Measurements from ENCODE around the gene NR1H3. TPM values are rescaled to one million over a fixed set of nuclear protein-coding genes. Genes with fewer than 3 reads are reported as not detected.

Gene NR1H3
- total and polyA plus RNA-seq, 2 donors (not counting 1 experiment from before 2014, with no cell fraction given): 21.3 to 56.3 TPM

DNA sequence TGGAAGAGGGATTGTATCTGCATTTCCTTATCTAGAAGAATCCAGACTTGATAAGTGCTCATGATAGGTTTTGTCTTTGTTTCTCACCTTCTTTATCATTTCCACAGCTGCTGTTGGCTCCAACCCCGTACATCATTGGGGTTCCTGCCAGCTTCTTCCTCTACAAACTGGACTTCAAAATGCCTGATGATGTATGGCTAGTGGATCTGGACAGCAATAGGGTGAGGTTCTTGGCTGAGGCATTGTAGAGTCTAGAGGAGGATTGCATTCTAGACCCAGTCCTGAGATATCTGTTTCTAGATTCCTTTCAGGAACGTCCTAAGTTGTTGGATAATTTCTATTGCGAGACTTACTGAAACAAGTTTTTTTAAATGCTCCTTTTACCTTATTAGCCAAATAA is 20.3 kb downstream of the NR1H3 start:
- Histone ChIP-seq H3K9me3 (ENCODE audit: control insufficient read depth, insufficient read depth, low read depth, low read length) (no peaks in the 10 kb centered on the region), H3K4me2 (ENCODE audit: extremely low read depth, insufficient read depth, low read length) (no peak overlapping the region), H3K4me3 (replicated peaks in 1 of 4; ENCODE audit: control extremely low read depth in 1 of 4, insufficient read depth in 1 of 4, low read depth in 3 of 4, low read length in 4 of 4) (no peak overlapping the region), H2AFZ (ENCODE audit: low read length) (no peak overlapping the region), H3K27ac (ENCODE audit: insufficient read depth, low read length) (no peak overlapping the region), H3K79me2 (ENCODE audit: control insufficient read depth, insufficient read depth, low read length) (peaks cover 9% of the 10 kb centered on the region), H3K36me3 (ENCODE audit: control insufficient read depth, insufficient read depth, low read length) (peaks cover 19% of the 10 kb centered on the region), H3K27me3 (ENCODE audit: control insufficient read depth, insufficient read depth, low read length) (no peaks in the 10 kb centered on the region), H3K4me1 (ENCODE audit: control insufficient read depth, extremely low read depth, insufficient read depth, low read length) (no peaks in the 10 kb centered on the region), H3K9ac (ENCODE audit: insufficient read depth, low read length) (no peak overlapping the region), H4K20me1 (ENCODE audit: control insufficient read depth, extremely low read depth, insufficient read depth, low read length) (no peaks in the 10 kb centered on the region)
- TF ChIP-seq, protein P1, sequence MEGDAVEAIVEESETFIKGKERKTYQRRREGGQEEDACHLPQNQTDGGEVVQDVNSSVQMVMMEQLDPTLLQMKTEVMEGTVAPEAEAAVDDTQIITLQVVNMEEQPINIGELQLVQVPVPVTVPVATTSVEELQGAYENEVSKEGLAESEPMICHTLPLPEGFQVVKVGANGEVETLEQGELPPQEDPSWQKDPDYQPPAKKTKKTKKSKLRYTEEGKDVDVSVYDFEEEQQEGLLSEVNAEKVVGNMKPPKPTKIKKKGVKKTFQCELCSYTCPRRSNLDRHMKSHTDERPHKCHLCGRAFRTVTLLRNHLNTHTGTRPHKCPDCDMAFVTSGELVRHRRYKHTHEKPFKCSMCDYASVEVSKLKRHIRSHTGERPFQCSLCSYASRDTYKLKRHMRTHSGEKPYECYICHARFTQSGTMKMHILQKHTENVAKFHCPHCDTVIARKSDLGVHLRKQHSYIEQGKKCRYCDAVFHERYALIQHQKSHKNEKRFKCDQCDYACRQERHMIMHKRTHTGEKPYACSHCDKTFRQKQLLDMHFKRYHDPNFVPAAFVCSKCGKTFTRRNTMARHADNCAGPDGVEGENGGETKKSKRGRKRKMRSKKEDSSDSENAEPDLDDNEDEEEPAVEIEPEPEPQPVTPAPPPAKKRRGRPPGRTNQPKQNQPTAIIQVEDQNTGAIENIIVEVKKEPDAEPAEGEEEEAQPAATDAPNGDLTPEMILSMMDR (conservative IDR thresholded peaks at IDR 0.05 in 1 of 2, IDR thresholded peaks at IDR 0.05 in 1 of 2; ENCODE audit: low read depth in 1 of 2, low read length in 2 of 2): no peak
- no peak for TF ChIP-seq EZH2 (IDR thresholded peaks at IDR 0.05; ENCODE audit: low read length, missing control alignments)
- DNase-seq (ENCODE audit: low read depth in 2 of 2): no peak

DNA sequence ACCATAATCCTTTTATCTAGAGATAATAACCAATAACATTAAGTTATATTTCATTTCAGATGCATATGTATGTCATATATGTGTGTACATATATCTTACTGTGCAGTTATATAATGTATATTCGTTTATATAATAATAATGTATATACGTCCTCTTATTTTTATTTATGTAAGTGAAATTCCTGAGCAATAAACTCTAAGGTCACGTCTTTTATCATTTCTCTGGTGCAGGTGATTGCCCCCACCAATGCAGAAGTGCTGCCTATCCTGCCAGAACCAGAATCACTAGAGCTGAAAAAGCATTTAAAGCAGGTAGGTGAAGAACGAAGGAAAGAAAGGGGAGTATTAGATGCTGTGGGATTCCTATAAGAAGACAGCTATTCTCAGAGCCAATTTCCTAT is 21.0 kb downstream of the NR1H3 start:
- H2AFZ ChIP-seq (ENCODE audit: low read length): no peak overlapping the region
- no peak for TF ChIP-seq EZH2 (IDR thresholded peaks at IDR 0.05; ENCODE audit: low read length, missing control alignments)
- TF ChIP-seq, protein P1 (conservative IDR thresholded peaks at IDR 0.05 in 1 of 2, IDR thresholded peaks at IDR 0.05 in 1 of 2; ENCODE audit: low read depth in 1 of 2, low read length in 2 of 2): no peak
- no peak for DNase-seq (ENCODE audit: low read depth in 2 of 2)
- H3K36me3 ChIP-seq (ENCODE audit: control insufficient read depth, insufficient read depth, low read length): peaks cover 19% of the 10 kb centered on the region
- no peak overlapping the region for H3K27ac ChIP-seq (ENCODE audit: insufficient read depth, low read length)
- H3K4me1 ChIP-seq (ENCODE audit: control insufficient read depth, extremely low read depth, insufficient read depth, low read length): no peaks in the 10 kb centered on the region
- H3K27me3 ChIP-seq (ENCODE audit: control insufficient read depth, insufficient read depth, low read length): no peaks in the 10 kb centered on the region
- H3K79me2 ChIP-seq (ENCODE audit: control insufficient read depth, insufficient read depth, low read length): peaks cover 4% of the 10 kb centered on the region
- no peak overlapping the region for H3K4me2 ChIP-seq (ENCODE audit: extremely low read depth, insufficient read depth, low read length)
- no peak overlapping the region for H3K4me3 ChIP-seq (replicated peaks in 1 of 4; ENCODE audit: control extremely low read depth in 1 of 4, insufficient read depth in 1 of 4, low read depth in 3 of 4, low read length in 4 of 4)
- H3K9me3 ChIP-seq (ENCODE audit: control insufficient read depth, insufficient read depth, low read depth, low read length): no peaks in the 10 kb centered on the region
- no peaks in the 10 kb centered on the region for H4K20me1 ChIP-seq (ENCODE audit: control insufficient read depth, extremely low read depth, insufficient read depth, low read length)
- no peak overlapping the region for H3K9ac ChIP-seq (ENCODE audit: insufficient read depth, low read length)

DNA sequence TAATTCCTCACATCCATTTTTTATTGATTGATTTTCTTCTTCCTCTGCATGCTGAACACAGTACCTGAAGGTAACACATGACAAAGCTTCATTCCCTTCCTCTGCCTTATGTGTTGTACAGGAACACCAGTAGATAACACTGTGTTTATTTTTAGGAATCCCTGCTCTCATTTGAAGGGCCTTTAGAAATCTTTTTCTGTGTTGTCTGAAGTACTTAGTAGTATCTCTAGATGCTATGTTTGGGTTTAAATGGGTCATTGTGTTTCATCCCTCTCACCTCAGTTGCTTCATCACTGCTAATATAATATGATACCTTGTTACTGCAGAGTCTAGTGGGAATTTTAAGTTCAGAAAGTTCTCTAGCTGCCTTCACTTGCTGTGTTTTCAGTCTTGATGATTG is 22.3 kb downstream of the NR1H3 start:
- Histone ChIP-seq H3K4me3 (replicated peaks in 1 of 4; ENCODE audit: control extremely low read depth in 1 of 4, insufficient read depth in 1 of 4, low read depth in 3 of 4, low read length in 4 of 4) (no peak overlapping the region), H3K4me2 (ENCODE audit: extremely low read depth, insufficient read depth, low read length) (no peak overlapping the region), H3K9ac (ENCODE audit: insufficient read depth, low read length) (no peak overlapping the region), H3K9me3 (ENCODE audit: control insufficient read depth, insufficient read depth, low read depth, low read length) (no peaks in the 10 kb centered on the region), H3K4me1 (ENCODE audit: control insufficient read depth, extremely low read depth, insufficient read depth, low read length) (no peaks in the 10 kb centered on the region), H3K36me3 (ENCODE audit: control insufficient read depth, insufficient read depth, low read length) (peaks cover 29% of the 10 kb centered on the region), H2AFZ (ENCODE audit: low read length) (no peak overlapping the region), H3K27ac (ENCODE audit: insufficient read depth, low read length) (no peak overlapping the region), H4K20me1 (ENCODE audit: control insufficient read depth, extremely low read depth, insufficient read depth, low read length) (no peaks in the 10 kb centered on the region), H3K79me2 (ENCODE audit: control insufficient read depth, insufficient read depth, low read length) (no peaks in the 10 kb centered on the region), H3K27me3 (ENCODE audit: control insufficient read depth, insufficient read depth, low read length) (no peaks in the 10 kb centered on the region)
- no peak for DNase-seq (ENCODE audit: low read depth in 2 of 2)
- no peak for TF ChIP-seq EZH2 (IDR thresholded peaks at IDR 0.05; ENCODE audit: low read length, missing control alignments)
- TF ChIP-seq, protein P1 (conservative IDR thresholded peaks at IDR 0.05 in 1 of 2, IDR thresholded peaks at IDR 0.05 in 1 of 2; ENCODE audit: low read depth in 1 of 2, low read length in 2 of 2): no peak

All from fibroblast of lung (primary cell).